ENCODE results near the gene TNNI3K. TPM values are rescaled to one million over a fixed set of nuclear protein-coding genes. Genes with fewer than 3 reads are reported as not detected.

The TNNI3K gene
- total and polyA plus RNA-seq, 9 of the 15 experiments (the other 6 are each of a cell fraction or from before 2014, with no cell fraction given) = 0.21 to 0.53 (median 0.32) TPM; not detected in 5

DNA sequence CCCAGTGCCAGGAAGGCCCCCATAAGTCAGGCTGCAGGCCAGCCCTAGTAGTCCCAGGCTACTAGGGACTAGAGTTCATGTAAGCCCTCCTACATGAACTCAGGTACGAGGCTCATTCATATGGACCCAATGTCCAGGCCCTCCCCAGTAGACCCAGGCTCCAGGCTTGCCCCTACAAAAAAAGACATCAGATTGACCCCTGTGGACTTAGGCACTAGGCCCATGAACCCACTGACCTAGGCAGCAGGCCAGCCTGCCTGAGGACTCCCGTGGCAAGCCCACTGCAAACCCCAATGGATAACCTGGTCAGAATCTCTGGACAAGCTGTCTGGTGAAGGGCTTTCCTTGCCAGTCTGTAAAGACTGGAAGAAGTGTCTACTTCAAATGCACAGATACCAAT is 51.2 kb downstream of the TNNI3K start:
- 0% methylated on average over 2 of the region's 2 CpGs for WGBS (ENCODE audit: insufficient coverage, low coverage, missing lambda C conversion rate)
- BruUV-seq (replicated peaks) = no TSS peak
- in situ Hi-C loops (cut with MboI) = no loop called here

More for the DNA sequence above, 51.2 kb downstream of the TNNI3K start:
- Histone ChIP-seq H3K36me3 (ENCODE audit: control insufficient read depth, insufficient read depth, low read length) (no peaks in the 10 kb centered on the region), H3K4me2 (ENCODE audit: insufficient read depth, low read length) (no peak overlapping the region), H3K9me1 (ENCODE audit: control insufficient read depth, insufficient read depth, low read length) (no peaks in the 10 kb centered on the region), H3K4me1 (replicated peaks in 1 of 2; ENCODE audit: control insufficient read depth in 2 of 2, insufficient read depth in 2 of 2, low read length in 2 of 2) (no peaks in the 10 kb centered on the region), H4K20me1 (replicated peaks; ENCODE audit: control insufficient read depth, insufficient read depth, low read length) (no peaks in the 10 kb centered on the region), H3K27me3 (ENCODE audit: control insufficient read depth in 2 of 2, insufficient read depth in 2 of 2, low read length in 2 of 2) (no peaks in the 10 kb centered on the region), H3K9me3 (replicated peaks; ENCODE audit: control insufficient read depth, insufficient read depth, low read depth, low read length) (no peaks in the 10 kb centered on the region), H2AFZ (ENCODE audit: low read depth, low read length) (no peak overlapping the region), H3K4me3 (no peak overlapping the region), H3K79me2 (ENCODE audit: control insufficient read depth, insufficient read depth, low read length) (no peaks in the 10 kb centered on the region), H3K9ac (ENCODE audit: insufficient read depth in 1 of 2, low read depth in 2 of 2, low read length in 2 of 2) (no peak overlapping the region), H3K27ac (ENCODE audit: extremely low read depth, low read depth, low read length) (no peak overlapping the region)
- ChIA-PET POLR2A (no interaction called here), CTCF (ENCODE audit: low intra/inter-chr PET ratio) (no interaction called here)
- FAIRE-seq (no peak), ATAC-seq (no peak), DNase-seq (ENCODE audit: extremely low read depth in 1 of 4, low spot score in 3 of 4) (no peak)
- TF ChIP-seq, protein P1, sequence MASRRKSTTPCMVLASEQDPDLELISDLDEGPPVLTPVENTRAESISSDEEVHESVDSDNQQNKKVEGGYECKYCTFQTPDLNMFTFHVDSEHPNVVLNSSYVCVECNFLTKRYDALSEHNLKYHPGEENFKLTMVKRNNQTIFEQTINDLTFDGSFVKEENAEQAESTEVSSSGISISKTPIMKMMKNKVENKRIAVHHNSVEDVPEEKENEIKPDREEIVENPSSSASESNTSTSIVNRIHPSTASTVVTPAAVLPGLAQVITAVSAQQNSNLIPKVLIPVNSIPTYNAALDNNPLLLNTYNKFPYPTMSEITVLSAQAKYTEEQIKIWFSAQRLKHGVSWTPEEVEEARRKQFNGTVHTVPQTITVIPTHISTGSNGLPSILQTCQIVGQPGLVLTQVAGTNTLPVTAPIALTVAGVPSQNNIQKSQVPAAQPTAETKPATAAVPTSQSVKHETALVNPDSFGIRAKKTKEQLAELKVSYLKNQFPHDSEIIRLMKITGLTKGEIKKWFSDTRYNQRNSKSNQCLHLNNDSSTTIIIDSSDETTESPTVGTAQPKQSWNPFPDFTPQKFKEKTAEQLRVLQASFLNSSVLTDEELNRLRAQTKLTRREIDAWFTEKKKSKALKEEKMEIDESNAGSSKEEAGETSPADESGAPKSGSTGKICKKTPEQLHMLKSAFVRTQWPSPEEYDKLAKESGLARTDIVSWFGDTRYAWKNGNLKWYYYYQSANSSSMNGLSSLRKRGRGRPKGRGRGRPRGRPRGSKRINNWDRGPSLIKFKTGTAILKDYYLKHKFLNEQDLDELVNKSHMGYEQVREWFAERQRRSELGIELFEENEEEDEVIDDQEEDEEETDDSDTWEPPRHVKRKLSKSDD (conservative IDR thresholded peaks at IDR 0.05; ENCODE audit: low read length) = no peak
- TF ChIP-seq, protein P2, sequence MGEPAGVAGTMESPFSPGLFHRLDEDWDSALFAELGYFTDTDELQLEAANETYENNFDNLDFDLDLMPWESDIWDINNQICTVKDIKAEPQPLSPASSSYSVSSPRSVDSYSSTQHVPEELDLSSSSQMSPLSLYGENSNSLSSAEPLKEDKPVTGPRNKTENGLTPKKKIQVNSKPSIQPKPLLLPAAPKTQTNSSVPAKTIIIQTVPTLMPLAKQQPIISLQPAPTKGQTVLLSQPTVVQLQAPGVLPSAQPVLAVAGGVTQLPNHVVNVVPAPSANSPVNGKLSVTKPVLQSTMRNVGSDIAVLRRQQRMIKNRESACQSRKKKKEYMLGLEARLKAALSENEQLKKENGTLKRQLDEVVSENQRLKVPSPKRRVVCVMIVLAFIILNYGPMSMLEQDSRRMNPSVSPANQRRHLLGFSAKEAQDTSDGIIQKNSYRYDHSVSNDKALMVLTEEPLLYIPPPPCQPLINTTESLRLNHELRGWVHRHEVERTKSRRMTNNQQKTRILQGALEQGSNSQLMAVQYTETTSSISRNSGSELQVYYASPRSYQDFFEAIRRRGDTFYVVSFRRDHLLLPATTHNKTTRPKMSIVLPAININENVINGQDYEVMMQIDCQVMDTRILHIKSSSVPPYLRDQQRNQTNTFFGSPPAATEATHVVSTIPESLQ (CRISPR knock-in tag; IDR thresholded peaks at IDR 0.05) = no peak
- TF ChIP-seq, protein P3, sequence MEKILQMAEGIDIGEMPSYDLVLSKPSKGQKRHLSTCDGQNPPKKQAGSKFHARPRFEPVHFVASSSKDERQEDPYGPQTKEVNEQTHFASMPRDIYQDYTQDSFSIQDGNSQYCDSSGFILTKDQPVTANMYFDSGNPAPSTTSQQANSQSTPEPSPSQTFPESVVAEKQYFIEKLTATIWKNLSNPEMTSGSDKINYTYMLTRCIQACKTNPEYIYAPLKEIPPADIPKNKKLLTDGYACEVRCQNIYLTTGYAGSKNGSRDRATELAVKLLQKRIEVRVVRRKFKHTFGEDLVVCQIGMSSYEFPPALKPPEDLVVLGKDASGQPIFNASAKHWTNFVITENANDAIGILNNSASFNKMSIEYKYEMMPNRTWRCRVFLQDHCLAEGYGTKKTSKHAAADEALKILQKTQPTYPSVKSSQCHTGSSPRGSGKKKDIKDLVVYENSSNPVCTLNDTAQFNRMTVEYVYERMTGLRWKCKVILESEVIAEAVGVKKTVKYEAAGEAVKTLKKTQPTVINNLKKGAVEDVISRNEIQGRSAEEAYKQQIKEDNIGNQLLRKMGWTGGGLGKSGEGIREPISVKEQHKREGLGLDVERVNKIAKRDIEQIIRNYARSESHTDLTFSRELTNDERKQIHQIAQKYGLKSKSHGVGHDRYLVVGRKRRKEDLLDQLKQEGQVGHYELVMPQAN (IDR thresholded peaks at IDR 0.05; ENCODE audit: borderline replicate concordance) = no peak
- TF ChIP-seq ZNF146 (CRISPR knock-in tag; IDR thresholded peaks at IDR 0.05; ENCODE audit: unreplicated experiment) (no peak), EP300 (IDR thresholded peaks at IDR 0.05; ENCODE audit: low read length) (no peak)
- TF ChIP-seq, protein P4, sequence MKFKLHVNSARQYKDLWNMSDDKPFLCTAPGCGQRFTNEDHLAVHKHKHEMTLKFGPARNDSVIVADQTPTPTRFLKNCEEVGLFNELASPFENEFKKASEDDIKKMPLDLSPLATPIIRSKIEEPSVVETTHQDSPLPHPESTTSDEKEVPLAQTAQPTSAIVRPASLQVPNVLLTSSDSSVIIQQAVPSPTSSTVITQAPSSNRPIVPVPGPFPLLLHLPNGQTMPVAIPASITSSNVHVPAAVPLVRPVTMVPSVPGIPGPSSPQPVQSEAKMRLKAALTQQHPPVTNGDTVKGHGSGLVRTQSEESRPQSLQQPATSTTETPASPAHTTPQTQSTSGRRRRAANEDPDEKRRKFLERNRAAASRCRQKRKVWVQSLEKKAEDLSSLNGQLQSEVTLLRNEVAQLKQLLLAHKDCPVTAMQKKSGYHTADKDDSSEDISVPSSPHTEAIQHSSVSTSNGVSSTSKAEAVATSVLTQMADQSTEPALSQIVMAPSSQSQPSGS (CRISPR knock-in tag; IDR thresholded peaks at IDR 0.05) = no peak
- intact Hi-C loops (cut with micrococcal nuclease) = no loop called here

Measured in K562 (cell line).